GM23338 (cell line): ENCODE measurements around the gene NINJ1. TPM values are rescaled to one million over a fixed set of nuclear protein-coding genes. Genes with fewer than 3 reads are reported as not detected.

ENCODE experiments used
- ATAC-seq: fragments of 200-7000 bp; cut with Tn5 transposase; 3 replicates; pipeline ENCODE4 v1.9.1; 2020
- DNase-seq: peaks from one replicate; pipeline ENCODE4 v3.0.0-alpha.2; 2015; ENCODE audit warnings: low spot score
- H2AFZ ChIP-seq: fragments of 200-600 bp; sonication (generic); 2 replicates; pipeline ENCODE4 v1.8.0; 2016; ENCODE audit warnings: antibody characterized with exemption, mild to moderate bottlenecking, moderate library complexity
- H3F3A ChIP-seq: fragments of 200-600 bp; sonication (generic); replicated peaks from 2 replicates; pipeline ENCODE4 v1.8.0; 2017; ENCODE audit warnings: antibody characterized with exemption, mixed run types, low read depth
- H3K27ac ChIP-seq: fragments of 200-600 bp; sonication (generic); 2 replicates; pipeline ENCODE4 v1.6.1; 2016; ENCODE audit warnings: low read depth
- H3K27me3 ChIP-seq: fragments of 200-600 bp; sonication (generic); 2 replicates; pipeline ENCODE4 v1.8.0; 2016; ENCODE audit warnings: mild to moderate bottlenecking, mixed run types, moderate library complexity; ENCODE audit not compliant: insufficient read depth
- H3K36me3 ChIP-seq: fragments of 200-600 bp; sonication (generic); 2 replicates; pipeline ENCODE4 v1.8.0; 2016; ENCODE audit warnings: mild to moderate bottlenecking; ENCODE audit not compliant: insufficient read depth
- H3K4me1 ChIP-seq: fragments of 200-600 bp; sonication (generic); 2 replicates; pipeline ENCODE4 v1.8.0; 2016; ENCODE audit warnings: mild to moderate bottlenecking, moderate library complexity; ENCODE audit not compliant: insufficient read depth
- H3K4me2 ChIP-seq: fragments of 200-600 bp; sonication (generic); 2 replicates; pipeline ENCODE4 v1.7.1; 2017; ENCODE audit warnings: mixed run types
- H3K4me3 ChIP-seq: fragments of 200-600 bp; sonication (generic); 2 replicates; pipeline ENCODE4 v1.6.1; 2016; ENCODE audit warnings: mixed run types
- H3K79me2 ChIP-seq: fragments of 200-600 bp; sonication (generic); replicated peaks from 2 replicates; pipeline ENCODE4 v1.8.0; 2017; ENCODE audit warnings: mild to moderate bottlenecking; ENCODE audit not compliant: insufficient read depth
- H3K9me2 ChIP-seq: fragments of 200-600 bp; sonication (generic); 2 replicates; pipeline ENCODE4 v1.8.0; 2017; ENCODE audit not compliant: insufficient read depth
- H4K20me1 ChIP-seq: fragments of 200-600 bp; sonication (generic); replicated peaks from 2 replicates; pipeline ENCODE4 v1.8.0; 2017; ENCODE audit warnings: mild to moderate bottlenecking; ENCODE audit not compliant: insufficient read depth
- H3K27ac Mint-ChIP-seq: 2 replicates; pipeline ENCODE4 v1.8.0; 2020; ENCODE audit warnings: inconsistent platforms, mild to moderate bottlenecking, moderate library complexity, mixed read lengths
- H3K27me3 Mint-ChIP-seq: 3 replicates; pipeline ENCODE4 v1.8.0; 2022; ENCODE audit warnings: low read depth, mild to moderate bottlenecking, moderate library complexity, mixed read lengths, inconsistent platforms; ENCODE audit not compliant: insufficient read depth, poor library complexity
- H3K36me3 Mint-ChIP-seq: 3 replicates; pipeline ENCODE4 v1.8.0; 2021; ENCODE audit warnings: low read depth, mild to moderate bottlenecking, inconsistent platforms, moderate library complexity, mixed read lengths
- H3K4me1 Mint-ChIP-seq: 3 replicates; pipeline ENCODE4 v1.8.0; 2020; ENCODE audit warnings: mild to moderate bottlenecking, inconsistent platforms, mixed read lengths
- H3K4me3 Mint-ChIP-seq: 3 replicates; pipeline ENCODE4 v1.8.0; 2021; ENCODE audit warnings: moderate library complexity, mild to moderate bottlenecking, inconsistent platforms, mixed read lengths
- H3K9me3 Mint-ChIP-seq: 3 replicates; pipeline ENCODE4 v1.8.0; 2020; ENCODE audit warnings: moderate library complexity, mild to moderate bottlenecking, inconsistent platforms, mixed read lengths
- CTCF ChIP-seq, 2 experiments: fragments of 200-600 bp in 1 of 2; sonication (generic) in 1 of 2; conservative IDR thresholded peaks; 2 replicates each; pipeline versions ENCODE4 v1.5.1 to v1.6.1; 2016 to 2017; ENCODE audit warnings: antibody characterized with exemption in 2 of 2, low read depth in 2 of 2, mild to moderate bottlenecking in 2 of 2, moderate library complexity in 1 of 2
- EZH2 ChIP-seq: fragments of 200-600 bp; sonication (generic); IDR thresholded peaks from one replicate; pipeline ENCODE4 v1.8.0; 2017; ENCODE audit warnings: antibody characterized with exemption, mild to moderate bottlenecking, low read depth; ENCODE audit not compliant: unreplicated experiment
- NANOG ChIP-seq: IDR thresholded peaks from 2 replicates; pipeline ENCODE4 v1.6.1; 2016; ENCODE audit warnings: antibody characterized with exemption, borderline replicate concordance
- ZNF114 ChIP-seq: fragments of 250-450 bp; sonication (Bioruptor Pico); IDR thresholded peaks from 2 replicates; pipeline ENCODE4 v1.5.0; 2020; ENCODE audit warnings: mild to moderate bottlenecking, moderate library complexity
- polyA plus RNA-seq: library from polyadenylated mRNA; unstranded; fragments of >200 nt; fragmentation: Nextera tagmentation; extraction: Ambion mirVana; gene quantifications from 2 replicates; pipeline ENCODE4 v1.2.1, GENCODE V29; 2016
- total RNA-seq: library from RNA; depleted of rRNA; stranded (reverse); fragments of >200 nt; shearing (Covaris generic); gene quantifications from 2 replicates; pipeline ENCODE4 v1.2.3, GENCODE V29; 2014
- TF ChIP-seq, protein P1 (sequence below): IDR thresholded peaks from one replicate; pipeline ENCODE4 v1.6.1; 2018; ENCODE audit warnings: antibody characterized with exemption; ENCODE audit not compliant: unreplicated experiment

The NINJ1 gene
- total and polyA plus RNA-seq, 2 experiments from 2014 or later, result 36.3 to 39.7 TPM

DNA sequence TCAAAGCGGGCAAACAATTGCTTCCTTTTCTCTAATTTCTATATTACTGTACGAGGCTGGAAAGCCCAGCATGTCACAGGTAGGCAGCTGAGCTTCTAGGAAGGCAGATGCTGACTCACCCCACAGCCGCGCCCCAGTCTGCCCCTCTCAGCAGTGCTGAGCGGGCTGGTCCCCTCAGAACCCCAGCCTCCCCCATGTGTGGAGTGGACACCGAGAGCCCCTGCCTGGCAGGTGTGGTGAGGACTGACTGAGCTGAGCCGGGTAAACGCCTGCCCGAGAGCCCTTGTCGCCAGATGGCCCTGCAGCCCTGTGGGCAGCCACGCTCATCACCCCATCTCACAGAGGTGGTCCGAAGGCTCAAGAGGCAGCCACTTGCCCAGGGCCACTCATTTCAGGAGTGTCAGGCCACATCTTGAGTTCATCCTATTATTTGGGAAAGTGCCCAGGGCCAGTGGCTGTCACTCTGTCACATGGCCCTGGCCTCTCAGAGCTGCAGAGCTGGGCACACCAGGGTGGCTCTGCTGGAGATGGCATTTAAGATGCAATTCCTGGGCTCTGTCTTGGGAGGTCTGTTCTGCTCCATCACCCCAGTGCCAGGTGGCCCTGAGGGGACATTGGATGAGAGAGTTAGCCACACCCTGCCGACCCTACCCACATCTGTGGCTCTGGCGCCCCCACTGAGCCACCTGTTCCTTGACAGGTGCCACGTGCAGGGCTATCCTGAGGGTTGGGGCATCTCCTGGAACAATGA lies 25.6 kb downstream of the NINJ1 start:
- Histone ChIP-seq H3K4me2 (no peak overlapping the region), H3K4me3 (no peak overlapping the region), H4K20me1 (peaks cover 11% of the 10 kb centered on the region; the same call in 1 of the 2 replicates), H3K79me2 (peaks cover 6% of the 10 kb centered on the region; the same call in 1 of the 2 replicates), H3K36me3 (no peaks in the 10 kb centered on the region), H3K4me1 (no peaks in the 10 kb centered on the region), H3K27me3 (no peaks in the 10 kb centered on the region), H3K9me2 (no peaks in the 10 kb centered on the region), H3F3A (no peaks in the 10 kb centered on the region), H3K27ac (no peak overlapping the region), H2AFZ (no peak overlapping the region)
- ATAC-seq, result no peak
- H3K4me3 Mint-ChIP-seq, result no peak overlapping the region
- TF ChIP-seq CTCF (conservative IDR thresholded peaks at IDR 0.05; ENCODE audit: low read depth in 2 of 2) (peak in 1 of 2 experiments; percentile 38; a peak in 2 of 4 replicates), NANOG (no peak)
- no peaks in the 10 kb centered on the region; the same call in 2 of the 3 replicates for H3K9me3 Mint-ChIP-seq
- H3K4me1 Mint-ChIP-seq, result peaks cover 3% of the 10 kb centered on the region; the same call in 1 of the 3 replicates
- no peak for DNase-seq
- H3K36me3 Mint-ChIP-seq, result peaks cover 4% of the 10 kb centered on the region; the same call in 1 of the 3 replicates
- H3K27ac Mint-ChIP-seq, result no peak overlapping the region
- H3K27me3 Mint-ChIP-seq, result peaks cover 3% of the 10 kb centered on the region

GRCh38 chr9:93107825-93108161 lies 26.3 kb downstream of the NINJ1 start:
- H3K9me3 Mint-ChIP-seq, result no peaks in the 10 kb centered on the region; the same call in 2 of the 3 replicates

More at GRCh38 chr9:93107825-93108161, 26.3 kb downstream of the NINJ1 start:
- Mint-ChIP-seq H3K4me3 (no peak overlapping the region), H3K27ac (no peak overlapping the region), H3K4me1 (peaks cover 3% of the 10 kb centered on the region; the same call in 1 of the 3 replicates), H3K36me3 (peaks cover 4% of the 10 kb centered on the region; the same call in 1 of the 3 replicates), H3K27me3 (peaks cover 3% of the 10 kb centered on the region)
- DNase-seq (no peak), ATAC-seq (no peak)
- Histone ChIP-seq H4K20me1 (peaks cover 11% of the 10 kb centered on the region; the same call in 1 of the 2 replicates), H3K4me2 (no peak overlapping the region), H3K4me3 (no peak overlapping the region), H2AFZ (no peak overlapping the region), H3K4me1 (no peaks in the 10 kb centered on the region), H3K9me2 (no peaks in the 10 kb centered on the region), H3K27me3 (no peaks in the 10 kb centered on the region), H3K79me2 (peaks cover 6% of the 10 kb centered on the region; the same call in 1 of the 2 replicates), H3K27ac (no peak overlapping the region), H3K36me3 (no peaks in the 10 kb centered on the region), H3F3A (no peaks in the 10 kb centered on the region)
- TF ChIP-seq, protein P1, sequence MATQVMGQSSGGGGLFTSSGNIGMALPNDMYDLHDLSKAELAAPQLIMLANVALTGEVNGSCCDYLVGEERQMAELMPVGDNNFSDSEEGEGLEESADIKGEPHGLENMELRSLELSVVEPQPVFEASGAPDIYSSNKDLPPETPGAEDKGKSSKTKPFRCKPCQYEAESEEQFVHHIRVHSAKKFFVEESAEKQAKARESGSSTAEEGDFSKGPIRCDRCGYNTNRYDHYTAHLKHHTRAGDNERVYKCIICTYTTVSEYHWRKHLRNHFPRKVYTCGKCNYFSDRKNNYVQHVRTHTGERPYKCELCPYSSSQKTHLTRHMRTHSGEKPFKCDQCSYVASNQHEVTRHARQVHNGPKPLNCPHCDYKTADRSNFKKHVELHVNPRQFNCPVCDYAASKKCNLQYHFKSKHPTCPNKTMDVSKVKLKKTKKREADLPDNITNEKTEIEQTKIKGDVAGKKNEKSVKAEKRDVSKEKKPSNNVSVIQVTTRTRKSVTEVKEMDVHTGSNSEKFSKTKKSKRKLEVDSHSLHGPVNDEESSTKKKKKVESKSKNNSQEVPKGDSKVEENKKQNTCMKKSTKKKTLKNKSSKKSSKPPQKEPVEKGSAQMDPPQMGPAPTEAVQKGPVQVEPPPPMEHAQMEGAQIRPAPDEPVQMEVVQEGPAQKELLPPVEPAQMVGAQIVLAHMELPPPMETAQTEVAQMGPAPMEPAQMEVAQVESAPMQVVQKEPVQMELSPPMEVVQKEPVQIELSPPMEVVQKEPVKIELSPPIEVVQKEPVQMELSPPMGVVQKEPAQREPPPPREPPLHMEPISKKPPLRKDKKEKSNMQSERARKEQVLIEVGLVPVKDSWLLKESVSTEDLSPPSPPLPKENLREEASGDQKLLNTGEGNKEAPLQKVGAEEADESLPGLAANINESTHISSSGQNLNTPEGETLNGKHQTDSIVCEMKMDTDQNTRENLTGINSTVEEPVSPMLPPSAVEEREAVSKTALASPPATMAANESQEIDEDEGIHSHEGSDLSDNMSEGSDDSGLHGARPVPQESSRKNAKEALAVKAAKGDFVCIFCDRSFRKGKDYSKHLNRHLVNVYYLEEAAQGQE, result no peak
- no peak for TF ChIP-seq ZNF114
- no peak for TF ChIP-seq EZH2
